Natural killer cell (primary cell): ENCODE results near the gene GRIFIN. TPM values are rescaled to one million over a fixed set of nuclear protein-coding genes. Genes with fewer than 3 reads are reported as not detected.

ENCODE experiments used
- ATAC-seq, 3 donors: fragments of 150-1000 bp in 2 of 3; fragments of 200-7000 bp in 1 of 3; cut with Tn5 transposase; 1 replicate in 1 of 3; 2 replicates in 2 of 3; pipeline ENCODE4 v1.10.0; 2021; ENCODE audit warnings: mild to moderate bottlenecking in 2 of 3, moderate library complexity in 2 of 3
- DNase-seq, 2 donors: peaks; one replicate each; pipeline versions ENCODE4 v3.0.0 to v3.0.0-alpha.2; 2013 to 2021; ENCODE audit warnings: mixed read lengths in 1 of 2
- H3K27ac ChIP-seq: one replicate; pipeline ENCODE4 v1.5.1; 2013; ENCODE audit warnings: mild to moderate bottlenecking, low read length
- H3K27me3 ChIP-seq: one replicate; pipeline ENCODE4 v1.6.1; 2013; ENCODE audit warnings: low read length; ENCODE audit not compliant: control insufficient read depth, insufficient read depth
- H3K36me3 ChIP-seq: one replicate; pipeline ENCODE4 v1.6.1; 2013; ENCODE audit warnings: low read length; ENCODE audit not compliant: control insufficient read depth, insufficient read depth
- H3K4me1 ChIP-seq: one replicate; pipeline ENCODE4 v1.6.1; 2013; ENCODE audit warnings: low read length; ENCODE audit not compliant: control insufficient read depth, insufficient read depth
- H3K4me3 ChIP-seq: one replicate; pipeline ENCODE4 v1.5.1; 2013; ENCODE audit warnings: low read length
- H3K9me3 ChIP-seq: one replicate; pipeline ENCODE4 v1.6.1; 2013; ENCODE audit warnings: low read length; ENCODE audit not compliant: control insufficient read depth, insufficient read depth
- H3K27ac Mint-ChIP-seq, 2 donors: one replicate each; pipeline ENCODE4 v1.8.0; 2022; ENCODE audit warnings: mild to moderate bottlenecking in 2 of 2, mixed read lengths in 2 of 2, moderate library complexity in 1 of 2
- H3K27me3 Mint-ChIP-seq, 2 donors: one replicate each; pipeline ENCODE4 v1.8.0; 2022; ENCODE audit warnings: low read depth in 2 of 2, mixed read lengths in 2 of 2
- H3K36me3 Mint-ChIP-seq: one replicate; pipeline ENCODE4 v1.8.0; 2022; ENCODE audit warnings: mixed read lengths
- H3K4me1 Mint-ChIP-seq, 2 donors: one replicate each; pipeline ENCODE4 v1.8.0; 2022; ENCODE audit warnings: mixed read lengths in 2 of 2
- H3K4me3 Mint-ChIP-seq: one replicate; pipeline ENCODE4 v1.8.0; 2022; ENCODE audit warnings: mild to moderate bottlenecking, moderate library complexity, mixed read lengths
- H3K9me3 Mint-ChIP-seq, 2 donors: one replicate each; pipeline ENCODE4 v1.8.0; 2022; ENCODE audit warnings: mixed read lengths in 2 of 2
- CTCF ChIP-seq: fragments of 200-600 bp; IDR thresholded peaks from one replicate; pipeline ENCODE4 v1.8.0; 2022; ENCODE audit warnings: antibody characterized with exemption
- WGBS: methylation state at CpG from one replicate; pipeline ENCODE4 v1.1.7; 2013; ENCODE audit warnings: missing lambda C conversion rate; ENCODE audit not compliant: insufficient coverage; 5-methylcytosine and 5-hydroxymethylcytosine counted together
- intact Hi-C: fragments of 100-400 bp; cut with micrococcal nuclease; formaldehyde crosslinking; loops from one replicate; pipeline ENCODE4 v1.14.2; 2022
- total RNA-seq, 4 donors: library from RNA; stranded (reverse); fragments of 120-200 nt in 1 of 4; gene quantifications; one replicate each; pipeline versions ENCODE4 v1.2.3 to v1.2.4, GENCODE V29; 2013 to 2022

GRIFIN gene
- total RNA-seq, 3 donors from 2014 or later (not counting 1 experiment from before 2014, with no cell fraction given), result not detected

GRCh38 chr7:2472739-2473138, 3.5 kb downstream of the GRIFIN start:
- intact Hi-C loops, result no loop called here
- H3K4me1 Mint-ChIP-seq, result peaks cover 5 to 11% of the 10 kb centered on the region in 2 donors
- no peak for TF ChIP-seq CTCF

GRCh38 chr7:2471396-2471795, 4.8 kb downstream of the GRIFIN start:
- ATAC-seq (no peak), DNase-seq (no peak)
- TF ChIP-seq CTCF, result no peak
- no peaks in the 10 kb centered on the region for H3K27me3 ChIP-seq
- Mint-ChIP-seq H3K4me3 (no peak overlapping the region), H3K27ac (no peak overlapping the region), H3K4me1 (peaks cover 5 to 6% of the 10 kb centered on the region in 2 donors), H3K9me3 (no peaks in the 10 kb centered on the region), H3K36me3 (no peaks in the 10 kb centered on the region), H3K27me3 (peaks cover 7 to 11% of the 10 kb centered on the region in 2 donors)
- no peak overlapping the region for H3K4me3 ChIP-seq
- no peak overlapping the region for H3K27ac ChIP-seq
- 25% methylated on average over 17 of the region's 17 CpGs for WGBS
- H3K4me1 ChIP-seq, result peaks cover 8% of the 10 kb centered on the region
- intact Hi-C loops, result no loop called here
- H3K36me3 ChIP-seq, result no peaks in the 10 kb centered on the region
- H3K9me3 ChIP-seq, result no peaks in the 10 kb centered on the region

More at GRCh38 chr7:2472739-2473138, 3.5 kb downstream of the GRIFIN start:
- H3K9me3 Mint-ChIP-seq, result no peaks in the 10 kb centered on the region
- peaks cover 7 to 11% of the 10 kb centered on the region in 2 donors for H3K27me3 Mint-ChIP-seq
- DNase-seq (no peak), ATAC-seq (no peak)
- WGBS, result 93% methylated on average over 6 of the region's 6 CpGs
- no peak overlapping the region for H3K4me3 ChIP-seq
- no peaks in the 10 kb centered on the region for H3K36me3 Mint-ChIP-seq
- H3K27ac ChIP-seq, result no peak overlapping the region
- H3K27me3 ChIP-seq, result no peaks in the 10 kb centered on the region
- H3K27ac Mint-ChIP-seq, result no peak overlapping the region
- H3K9me3 ChIP-seq, result no peaks in the 10 kb centered on the region
- no peaks in the 10 kb centered on the region for H3K36me3 ChIP-seq
- H3K4me3 Mint-ChIP-seq, result no peak overlapping the region
- peaks cover 17% of the 10 kb centered on the region for H3K4me1 ChIP-seq

GRCh38 chr7:2471022-2471329, 5.2 kb downstream of the GRIFIN start:
- DNase-seq, result no peak
- 69% methylated on average over 5 of the region's 5 CpGs for WGBS

More at GRCh38 chr7:2471022-2471329, 5.2 kb downstream of the GRIFIN start:
- no peaks in the 10 kb centered on the region for H3K27me3 ChIP-seq
- Mint-ChIP-seq H3K27me3 (peaks cover 7 to 11% of the 10 kb centered on the region in 2 donors), H3K4me1 (peaks cover 5 to 6% of the 10 kb centered on the region in 2 donors), H3K36me3 (no peaks in the 10 kb centered on the region), H3K27ac (no peak overlapping the region), H3K4me3 (no peak overlapping the region), H3K9me3 (no peaks in the 10 kb centered on the region)
- H3K27ac ChIP-seq, result no peak overlapping the region
- H3K36me3 ChIP-seq, result no peaks in the 10 kb centered on the region
- no peak for TF ChIP-seq CTCF
- H3K9me3 ChIP-seq, result no peaks in the 10 kb centered on the region
- no peak overlapping the region for H3K4me3 ChIP-seq
- intact Hi-C loops, result no loop called here
- H3K4me1 ChIP-seq, result peaks cover 8% of the 10 kb centered on the region
- ATAC-seq, result no peak
